Endometrium (tissue), 2 donors: Measurements from ENCODE around the gene OR52E8.

Experiments used
- FAIRE-seq: peaks from 2 replicates; lab custom pipeline; 2012; peaks lifted over from hg19 to GRCh38; lab: Jason Lieb, UNC
- donor health status: control.
- donor health status: control.

The OR52E8 gene

GRCh38 chr11:5857590-5857989 is at the start of gene OR52E8:
OR52E8 (minus strand) TSS chr11:5857690; CDS start chr11:5857690, 0 bp downstream.
- no peak for FAIRE-seq

- no peak for FAIRE-seq
Measured at GRCh38 chr11:5899534-5899933, 42.0 kb upstream of the OR52E8 start.

- FAIRE-seq: no peak
Measured at GRCh38 chr11:5892908-5893307, 35.4 kb upstream of the OR52E8 start, which contains the start of gene OR52E5. OR52E5 (plus strand) TSS chr11:5893208; CDS start chr11:5900777, 7,569 bp downstream.

GRCh38 chr11:5891216-5891800 is 33.8 kb upstream of the OR52E8 start:
- FAIRE-seq: peak; percentile 23

GRCh38 chr11:5887661-5888060 is 30.2 kb upstream of the OR52E8 start:
- no peak for FAIRE-seq

- no peak for FAIRE-seq
Measured at GRCh38 chr11:5887172-5887571, 29.7 kb upstream of the OR52E8 start.

GRCh38 chr11:5881756-5882155 is 24.3 kb upstream of the OR52E8 start:
- FAIRE-seq: no peak

GRCh38 chr11:5880329-5880728 is 22.8 kb upstream of the OR52E8 start, which contains the start of gene OR52E4:
OR52E4 (plus strand) TSS chr11:5880629; CDS start chr11:5884293, 3,664 bp downstream.
- FAIRE-seq: no peak

GRCh38 chr11:5878564-5878963 is 21.1 kb upstream of the OR52E8 start:
- FAIRE-seq: no peak

- FAIRE-seq: no peak
Measured at GRCh38 chr11:5865826-5866225, 8.3 kb upstream of the OR52E8 start.

GRCh38 chr11:5851002-5851401 is 6.5 kb downstream of the OR52E8 start:
- FAIRE-seq: no peak

- no peak for FAIRE-seq
Measured at GRCh38 chr11:5847711-5848110, 9.8 kb downstream of the OR52E8 start.

- FAIRE-seq: no peak
Measured at GRCh38 chr11:5846701-5847100, 10.8 kb downstream of the OR52E8 start.

- FAIRE-seq: no peak
Measured at GRCh38 chr11:5841797-5842196, 15.7 kb downstream of the OR52E8 start, which contains the start of gene OR52E6. OR52E6 (minus strand) TSS chr11:5841897; CDS start chr11:5841897, 0 bp downstream.

- no peak for FAIRE-seq
Measured at GRCh38 chr11:5837695-5838094, 19.8 kb downstream of the OR52E8 start.

- no peak for FAIRE-seq
Measured at GRCh38 chr11:5833446-5833845, 24.0 kb downstream of the OR52E8 start.

GRCh38 chr11:5831196-5831829 is 26.2 kb downstream of the OR52E8 start:
- no peak for FAIRE-seq

- no peak for FAIRE-seq
Measured at GRCh38 chr11:5818245-5818886, 39.1 kb downstream of the OR52E8 start.

GRCh38 chr11:5815534-5815933 is 42.0 kb downstream of the OR52E8 start:
- no peak for FAIRE-seq

GRCh38 chr11:5809905-5810795 is 47.3 kb downstream of the OR52E8 start:
- FAIRE-seq: no peak

GRCh38 chr11:5809122-5809519 is 48.4 kb downstream of the OR52E8 start:
- no peak for FAIRE-seq

GRCh38 chr11:5808500-5809121 is 48.9 kb downstream of the OR52E8 start, which contains the start of gene OR52N2:
OR52N2 (plus strand) TSS chr11:5808924; CDS start chr11:5820336, 11,412 bp downstream.
- no peak for FAIRE-seq
